NCI-H1694 treated with DMSO at 0.1 percent for 48 hours (cell line): ENCODE results near the gene CASZ1.

ENCODE experiments used
- DNase-seq: peaks from one replicate; lab custom pipeline; 2025; lab: John Stamatoyannopoulos, UW

Gene CASZ1

GRCh38 chr1:10821388-10821787 lies 24.9 kb upstream of the CASZ1 start:
- DNase-seq = no peak

- no peak for DNase-seq
Observed at GRCh38 chr1:10820422-10820821, 24.0 kb upstream of the CASZ1 start.

- no peak for DNase-seq
Observed at GRCh38 chr1:10819198-10819901, 22.9 kb upstream of the CASZ1 start.

GRCh38 chr1:10818262-10819197 lies 22.1 kb upstream of the CASZ1 start:
- no peak for DNase-seq

- DNase-seq = no peak
Observed at GRCh38 chr1:10816743-10817369, 20.4 kb upstream of the CASZ1 start.

GRCh38 chr1:10816233-10816632 lies 19.8 kb upstream of the CASZ1 start:
- DNase-seq = no peak

- DNase-seq = no peak
Observed at GRCh38 chr1:10815858-10816195, 19.4 kb upstream of the CASZ1 start.

GRCh38 chr1:10814976-10815857 lies 18.8 kb upstream of the CASZ1 start:
- no peak for DNase-seq

GRCh38 chr1:10814312-10814711 lies 17.9 kb upstream of the CASZ1 start:
- no peak for DNase-seq

GRCh38 chr1:10813799-10814198 lies 17.4 kb upstream of the CASZ1 start:
- DNase-seq = no peak

GRCh38 chr1:10812387-10812915 lies 16.0 kb upstream of the CASZ1 start:
- no peak for DNase-seq

GRCh38 chr1:10808441-10808840 lies 12.0 kb upstream of the CASZ1 start:
- no peak for DNase-seq

- no peak for DNase-seq
Observed at GRCh38 chr1:10806966-10807365, 10.5 kb upstream of the CASZ1 start.

- DNase-seq = no peak
Observed at GRCh38 chr1:10803971-10804820, 7.8 kb upstream of the CASZ1 start.

- no peak for DNase-seq
Observed at GRCh38 chr1:10802944-10803715, 6.7 kb upstream of the CASZ1 start.

- no peak for DNase-seq
Observed at GRCh38 chr1:10800778-10801177, 4.3 kb upstream of the CASZ1 start.

- DNase-seq = no peak
Observed at GRCh38 chr1:10799726-10800125, 3.3 kb upstream of the CASZ1 start.

GRCh38 chr1:10795276-10796021 lies 997 bp downstream of the CASZ1 start:
- DNase-seq = no peak

- DNase-seq = no peak
Observed at GRCh38 chr1:10794724-10795275, 1.6 kb downstream of the CASZ1 start.
